ENCODE data around the gene UBE2H. TPM values are rescaled to one million over a fixed set of nuclear protein-coding genes. Genes with fewer than 3 reads are reported as not detected.

The UBE2H gene
- total and polyA plus RNA-seq, 8 donors, result 58.7 to 121 (median 82.8) TPM

DNA sequence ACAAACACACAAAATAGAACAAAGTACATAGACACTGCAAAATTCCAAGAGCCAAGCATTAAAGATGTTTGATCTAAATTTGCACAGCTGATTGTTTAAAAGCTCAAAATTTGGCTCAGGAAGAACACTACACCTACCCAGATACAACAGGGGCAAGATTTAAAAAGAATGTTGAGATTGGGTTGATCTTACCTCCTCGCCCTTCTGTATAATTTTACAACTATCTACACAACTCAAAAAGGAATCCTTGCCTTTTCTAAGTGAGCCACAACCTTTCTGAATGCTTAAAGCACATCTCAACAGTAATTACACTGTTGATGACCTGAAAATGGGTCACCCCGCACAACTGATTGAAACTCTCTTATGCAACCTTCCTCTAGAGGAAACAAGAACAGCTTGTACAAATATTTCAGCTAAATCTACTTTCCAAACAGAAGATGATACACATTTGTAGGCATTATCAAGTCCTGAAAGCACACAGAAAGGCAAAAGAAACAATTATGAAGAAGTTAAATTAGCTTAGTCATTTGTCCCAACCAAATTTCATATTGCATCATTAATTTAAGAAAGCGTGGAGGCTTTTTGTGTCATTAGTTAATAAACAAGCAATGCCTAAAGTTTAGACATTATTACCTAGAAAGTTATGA is 75.5 kb downstream of the UBE2H start:
- DNase-seq (no peak), ATAC-seq (peak; percentile 50)
- Histone ChIP-seq H3K27ac (peak overlapping the region; percentile 36 to 82), H3K4me3 (no peak overlapping the region), H3K9me3 (no peaks in the 10 kb centered on the region), H3K4me1 (peaks cover 5 to 41% of the 10 kb centered on the region in 2 donors), H3K36me3 (peaks cover 0 to 9% of the 10 kb centered on the region in 2 donors), H3K27me3 (no peaks in the 10 kb centered on the region)
- intact Hi-C loops (cut with DNase I), result no loop called here
- TF ChIP-seq, protein P1, sequence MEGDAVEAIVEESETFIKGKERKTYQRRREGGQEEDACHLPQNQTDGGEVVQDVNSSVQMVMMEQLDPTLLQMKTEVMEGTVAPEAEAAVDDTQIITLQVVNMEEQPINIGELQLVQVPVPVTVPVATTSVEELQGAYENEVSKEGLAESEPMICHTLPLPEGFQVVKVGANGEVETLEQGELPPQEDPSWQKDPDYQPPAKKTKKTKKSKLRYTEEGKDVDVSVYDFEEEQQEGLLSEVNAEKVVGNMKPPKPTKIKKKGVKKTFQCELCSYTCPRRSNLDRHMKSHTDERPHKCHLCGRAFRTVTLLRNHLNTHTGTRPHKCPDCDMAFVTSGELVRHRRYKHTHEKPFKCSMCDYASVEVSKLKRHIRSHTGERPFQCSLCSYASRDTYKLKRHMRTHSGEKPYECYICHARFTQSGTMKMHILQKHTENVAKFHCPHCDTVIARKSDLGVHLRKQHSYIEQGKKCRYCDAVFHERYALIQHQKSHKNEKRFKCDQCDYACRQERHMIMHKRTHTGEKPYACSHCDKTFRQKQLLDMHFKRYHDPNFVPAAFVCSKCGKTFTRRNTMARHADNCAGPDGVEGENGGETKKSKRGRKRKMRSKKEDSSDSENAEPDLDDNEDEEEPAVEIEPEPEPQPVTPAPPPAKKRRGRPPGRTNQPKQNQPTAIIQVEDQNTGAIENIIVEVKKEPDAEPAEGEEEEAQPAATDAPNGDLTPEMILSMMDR (IDR thresholded peaks at IDR 0.05), result no peak

DNA sequence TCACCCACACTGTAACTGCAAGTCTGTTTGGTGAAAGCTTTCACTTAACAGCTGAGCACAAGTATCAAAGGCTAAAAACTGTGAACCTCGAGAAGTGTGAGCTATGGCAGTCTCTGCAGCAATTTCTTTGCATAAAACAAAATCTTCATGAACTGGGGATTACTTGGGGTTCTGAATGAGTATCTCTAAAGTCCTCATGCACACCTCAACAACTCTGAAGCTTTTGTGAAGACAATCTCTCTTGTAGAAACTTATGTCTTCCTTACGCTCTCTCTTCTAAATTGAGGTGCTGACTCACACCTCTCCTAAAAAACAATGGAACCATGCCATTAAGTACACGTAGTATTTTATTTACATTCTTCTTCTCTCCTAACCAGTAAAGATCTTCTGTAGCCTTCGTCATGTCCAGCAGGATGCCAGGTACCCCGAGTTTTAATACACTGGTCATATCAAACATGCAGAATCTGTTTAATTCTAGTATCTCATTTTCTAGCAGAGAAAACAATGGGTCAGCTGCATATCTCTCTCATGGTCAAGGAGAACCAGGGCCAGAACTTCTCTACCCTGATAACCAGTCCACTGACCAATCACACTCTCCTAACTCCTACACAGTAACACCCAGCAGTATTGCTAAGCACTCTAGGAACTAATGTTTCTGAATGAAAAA is 76.9 kb downstream of the UBE2H start:
- TF ChIP-seq, protein P1 (IDR thresholded peaks at IDR 0.05), result no peak
- intact Hi-C loops (cut with DNase I), result no loop called here
- ATAC-seq, result peak; percentile 62

DNA sequence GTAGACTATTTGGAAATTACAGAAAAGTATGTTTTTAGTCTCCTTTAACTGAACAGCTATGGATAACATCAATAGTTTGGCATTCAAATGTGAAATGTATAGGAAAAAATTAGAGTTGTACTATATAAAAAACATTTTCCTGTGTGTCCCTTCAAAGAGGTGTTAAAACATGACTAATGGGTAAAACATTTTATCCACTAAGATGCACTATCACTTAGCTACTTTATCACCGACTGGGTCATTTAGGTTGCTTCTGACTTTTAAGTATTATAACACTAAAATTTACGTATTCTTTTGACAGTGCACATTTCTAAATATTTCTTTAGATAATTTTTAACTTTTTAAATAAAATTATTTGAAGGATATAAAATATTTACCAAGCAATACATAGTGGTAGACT is 77.6 kb downstream of the UBE2H start:
- ATAC-seq (no peak), DNase-seq (no peak)
- intact Hi-C loops (cut with DNase I), result no loop called here
- Histone ChIP-seq H3K27me3 (no peaks in the 10 kb centered on the region), H3K4me3 (no peak overlapping the region), H3K27ac (no peak overlapping the region), H3K36me3 (peaks cover 0 to 20% of the 10 kb centered on the region in 2 donors), H3K9me3 (no peaks in the 10 kb centered on the region), H3K4me1 (peaks cover 5 to 32% of the 10 kb centered on the region in 2 donors)
- TF ChIP-seq, protein P1 (IDR thresholded peaks at IDR 0.05), result no peak

More for the DNA sequence above, 76.9 kb downstream of the UBE2H start:
- H3K27ac ChIP-seq, result no peak overlapping the region
- H3K27me3 ChIP-seq, result no peaks in the 10 kb centered on the region
- H3K4me1 ChIP-seq, result peaks cover 5 to 39% of the 10 kb centered on the region in 2 donors
- DNase-seq, result no peak
- H3K36me3 ChIP-seq, result peaks cover 0 to 20% of the 10 kb centered on the region in 2 donors
- H3K9me3 ChIP-seq, result no peaks in the 10 kb centered on the region
- H3K4me3 ChIP-seq, result no peak overlapping the region

DNA sequence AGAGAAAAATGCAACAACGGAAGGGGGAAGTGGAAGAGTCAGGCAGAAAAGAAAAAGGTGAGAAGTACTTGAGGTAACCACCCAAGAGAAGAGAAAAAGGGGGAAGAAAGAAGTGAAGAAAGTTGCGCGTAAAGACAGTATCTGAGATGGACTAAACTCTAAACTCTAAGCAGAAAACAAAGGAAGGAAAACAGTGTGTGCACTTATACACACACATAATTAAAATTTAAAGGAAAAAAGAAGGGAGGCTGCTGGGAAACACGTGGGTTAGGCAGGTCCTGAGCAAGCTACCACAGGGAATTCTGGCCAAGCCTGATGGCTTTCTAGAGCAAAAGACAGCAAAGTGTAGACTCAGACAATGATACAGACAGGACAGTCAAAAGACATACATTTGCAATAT is 78.0 kb downstream of the UBE2H start:
- Histone ChIP-seq H3K9me3 (no peaks in the 10 kb centered on the region), H3K27me3 (no peaks in the 10 kb centered on the region), H3K4me3 (no peak overlapping the region), H3K4me1 (peaks cover 5 to 28% of the 10 kb centered on the region in 2 donors), H3K27ac (no peak overlapping the region), H3K36me3 (peaks cover 0 to 20% of the 10 kb centered on the region in 2 donors)
- TF ChIP-seq, protein P1 (IDR thresholded peaks at IDR 0.05), result no peak
- no peak for ATAC-seq
- no peak for DNase-seq
- intact Hi-C loops (cut with DNase I), result no loop called here

DNA sequence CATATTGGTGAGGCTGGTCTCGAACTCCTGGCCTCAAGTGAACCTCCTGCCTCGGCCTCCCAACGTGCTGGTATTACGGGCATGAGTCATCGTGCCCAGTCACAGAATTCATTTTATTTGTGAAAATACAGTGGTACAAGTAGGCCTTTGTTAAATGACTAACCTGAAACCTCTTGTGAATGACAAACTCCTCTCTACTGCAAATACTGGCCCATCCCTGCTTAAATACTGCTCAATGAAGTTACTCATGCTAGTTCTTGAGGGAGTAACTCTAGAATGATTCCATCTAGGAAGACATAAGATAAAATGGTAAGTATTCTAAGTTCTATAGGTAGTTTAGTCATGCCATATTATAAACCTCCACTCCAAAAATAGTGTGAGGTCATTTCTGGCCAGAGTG is 80.7 kb downstream of the UBE2H start:
- H3K36me3 ChIP-seq, result peaks cover 0 to 16% of the 10 kb centered on the region in 2 donors
- H3K27ac ChIP-seq, result no peak overlapping the region
- DNase-seq (no peak), ATAC-seq (no peak)
- peaks cover 1 to 15% of the 10 kb centered on the region in 2 donors for H3K4me1 ChIP-seq
- H3K4me3 ChIP-seq, result no peak overlapping the region
- TF ChIP-seq, protein P1 (IDR thresholded peaks at IDR 0.05), result no peak
- intact Hi-C loops (cut with DNase I), result no loop called here
- no peaks in the 10 kb centered on the region for H3K27me3 ChIP-seq
- no peaks in the 10 kb centered on the region for H3K9me3 ChIP-seq

Data from left lung (tissue), 10 donors.